GM19035 (cell line): ENCODE results near the gene SLC17A5.
"Not testable (repeated sequence)": the region's sequence is repeated elsewhere in the genome, so short reads cannot be mapped to it uniquely, and the experiment has no call there.

ENCODE experiments used
- ATAC-seq: cut with Tn5 transposase; IDR thresholded peaks from one replicate; pipeline ENCODE4 v1.9.1; 2021; ENCODE audit not compliant: unreplicated experiment

SLC17A5 gene

DNA sequence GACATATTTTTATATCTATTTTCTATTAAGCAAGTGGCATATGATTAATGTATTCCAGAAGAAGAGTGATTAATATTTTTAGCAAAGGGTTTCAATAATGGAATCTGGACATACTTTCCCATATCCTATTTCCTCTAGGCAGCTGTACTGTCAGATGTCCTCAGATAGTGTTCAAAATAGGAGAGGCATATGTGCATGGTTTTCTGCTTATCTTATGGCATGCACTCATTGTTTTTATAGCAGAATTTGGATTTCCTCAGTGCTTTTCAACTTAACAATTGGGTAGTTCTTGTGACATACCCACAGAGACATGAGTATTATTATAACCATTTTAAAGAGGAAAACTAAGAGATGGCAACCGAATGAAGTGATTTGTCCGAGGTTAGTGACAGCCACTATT lies 12.6 kb upstream of the SLC17A5 start:
- no peak for ATAC-seq

DNA sequence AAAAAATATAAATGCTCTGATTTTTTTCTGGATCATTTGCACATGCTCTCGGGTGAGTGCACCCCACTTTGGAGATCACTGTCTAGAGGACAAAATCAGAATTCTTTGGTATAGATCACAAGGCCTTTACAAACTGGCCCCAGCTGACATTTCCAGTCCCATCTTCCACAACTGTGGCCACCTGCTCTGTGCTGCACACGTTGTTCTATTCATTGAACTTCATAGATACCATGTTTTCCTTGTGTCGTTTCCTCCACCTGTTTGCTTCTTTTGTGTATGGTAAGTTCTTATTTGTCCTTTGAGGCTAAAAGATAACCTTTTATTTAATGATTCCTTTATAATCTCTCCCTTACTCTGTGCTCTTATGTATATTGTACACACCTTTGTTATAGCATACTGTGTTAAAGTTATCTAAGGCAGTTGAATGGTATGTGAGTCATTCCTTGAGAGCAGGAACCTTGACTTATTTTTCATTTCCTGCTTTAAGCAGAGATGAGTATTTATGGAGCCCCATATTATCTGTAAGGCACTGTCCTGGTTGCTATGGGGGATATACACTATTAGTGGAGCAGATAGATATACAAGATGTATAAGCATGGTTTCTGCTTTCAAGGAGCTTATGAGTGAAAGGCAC lies 12.0 kb upstream of the SLC17A5 start:
- peak; percentile 58 for ATAC-seq

- ATAC-seq: no peak
Measured at GRCh38 chr6:73664701-73665100, 10.9 kb upstream of the SLC17A5 start.

GRCh38 chr6:73657201-73657600 lies 3.4 kb upstream of the SLC17A5 start:
- no peak for ATAC-seq

- no peak for ATAC-seq
Measured at GRCh38 chr6:73656531-73657145, 2.8 kb upstream of the SLC17A5 start.

DNA sequence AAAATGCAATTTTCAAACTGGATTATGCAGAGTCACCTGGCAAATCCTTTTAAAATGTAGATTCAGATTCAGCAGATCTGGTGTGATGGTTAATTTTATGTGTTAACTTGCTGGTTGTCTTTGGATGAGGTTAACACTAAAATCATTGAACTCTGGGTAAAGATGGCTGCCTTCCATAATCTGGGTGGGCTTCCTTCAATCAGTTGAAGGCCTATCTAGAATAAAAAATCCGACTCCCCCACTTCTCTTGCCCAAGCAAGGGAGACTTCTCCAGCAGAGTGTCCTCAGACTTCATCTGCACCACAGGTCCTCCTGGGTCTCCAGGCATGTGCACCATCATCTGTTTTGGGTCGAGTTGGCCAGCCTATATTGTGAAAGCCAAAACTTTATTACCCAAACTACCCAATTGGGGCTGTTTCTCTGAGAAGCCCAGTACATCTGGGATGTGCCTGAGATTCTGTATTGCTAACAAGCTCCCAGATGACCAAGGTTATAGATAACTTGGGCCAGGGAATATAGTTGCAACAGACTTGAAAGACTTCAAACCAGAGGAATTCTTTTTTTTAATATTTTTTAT lies 1.6 kb upstream of the SLC17A5 start:
- ATAC-seq: no peak

DNA sequence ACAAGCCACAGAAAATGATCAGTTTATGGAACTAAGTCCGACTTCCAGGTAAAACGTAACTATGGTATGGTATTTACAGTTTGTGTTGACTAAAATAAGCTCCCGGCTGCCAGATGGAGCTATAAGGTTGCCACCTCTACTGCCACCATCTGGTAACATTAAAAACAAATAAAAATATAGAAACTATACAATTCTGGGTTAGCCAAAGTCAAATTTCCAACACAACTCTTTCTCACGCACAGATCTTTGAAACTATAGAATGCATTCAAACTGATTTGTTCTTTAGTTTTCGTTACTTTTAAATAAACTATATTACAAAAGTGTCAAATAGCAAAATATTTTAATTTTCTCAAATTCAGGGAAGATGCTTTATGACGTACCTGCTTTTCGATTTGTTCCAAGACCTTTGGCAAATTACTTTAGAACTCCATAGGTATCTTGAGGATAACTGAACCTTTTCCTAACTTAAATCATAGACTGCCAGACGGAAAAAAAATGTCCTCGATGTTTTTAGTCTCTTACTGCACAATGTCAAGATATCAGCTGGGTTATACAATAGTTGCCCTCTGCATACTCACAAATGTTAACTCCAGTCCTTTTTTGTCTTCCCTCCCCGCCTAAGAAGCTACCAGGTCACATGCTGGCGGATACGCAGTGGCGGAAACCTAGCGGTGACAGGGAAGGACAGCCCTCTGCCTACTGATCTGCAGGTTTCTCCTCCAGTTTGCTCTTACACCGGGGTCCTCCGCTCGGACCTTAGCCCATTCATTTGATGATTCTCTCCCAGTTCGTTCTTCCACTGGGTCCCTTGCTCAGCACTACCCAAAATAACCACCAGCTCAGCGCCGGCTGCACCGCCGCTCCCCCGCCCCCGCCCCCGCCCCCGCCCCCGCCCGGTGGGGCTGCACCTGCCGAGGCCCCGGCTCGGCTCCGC lies 888 bp downstream of the SLC17A5 start:
- ATAC-seq: peak; percentile 48

GRCh38 chr6:73649783-73650182 lies 4.0 kb downstream of the SLC17A5 start:
- no peak for ATAC-seq

DNA sequence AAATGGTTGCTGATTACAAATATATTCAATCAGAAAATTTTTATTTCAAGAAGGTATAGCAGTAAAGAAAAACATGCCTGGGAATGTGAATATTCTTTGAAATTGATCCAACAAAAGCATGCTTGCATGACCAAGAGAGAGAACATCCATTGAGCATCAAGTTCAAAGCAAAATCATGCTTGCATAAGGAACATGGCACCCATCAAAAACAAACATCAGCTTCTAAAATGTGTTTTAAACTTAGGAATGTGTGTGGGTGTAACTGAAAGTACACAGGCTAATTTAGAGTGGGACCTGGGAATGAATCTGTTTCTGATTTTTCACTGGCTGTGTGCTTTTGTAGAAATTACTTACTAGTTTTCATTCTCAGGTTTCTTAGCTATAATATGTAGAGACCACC lies 5.6 kb downstream of the SLC17A5 start:
- ATAC-seq: no peak

DNA sequence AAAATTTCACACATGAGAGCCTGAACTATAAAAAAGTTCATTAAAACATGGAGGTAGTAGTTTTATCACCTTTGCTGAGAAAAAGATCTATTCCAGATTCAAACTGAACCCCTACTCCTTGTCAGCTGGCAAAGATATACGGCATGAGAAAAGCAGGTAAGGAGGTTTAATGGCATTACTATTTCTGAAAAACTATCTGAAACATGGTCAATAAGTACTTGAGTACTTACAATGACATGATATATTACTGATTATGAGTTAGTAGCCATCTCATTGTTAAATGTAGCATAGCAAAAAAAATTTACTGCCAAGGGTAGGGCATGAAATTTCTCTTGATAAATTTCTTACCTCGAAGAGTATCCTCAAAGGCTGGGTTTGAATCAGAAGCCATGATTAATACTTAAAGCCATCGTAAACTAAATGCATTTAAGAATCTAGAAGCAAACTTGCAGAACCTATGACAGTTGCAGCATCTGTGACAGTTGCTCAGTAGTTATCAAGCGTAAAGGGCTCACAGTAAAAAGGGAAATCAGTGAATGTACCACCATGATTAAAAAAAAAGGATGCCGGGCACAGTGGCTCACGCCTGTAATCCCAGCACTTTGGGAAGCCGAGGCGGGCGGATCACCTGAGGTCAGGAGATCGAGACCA lies 8.7 kb downstream of the SLC17A5 start:
- ATAC-seq: no peak

DNA sequence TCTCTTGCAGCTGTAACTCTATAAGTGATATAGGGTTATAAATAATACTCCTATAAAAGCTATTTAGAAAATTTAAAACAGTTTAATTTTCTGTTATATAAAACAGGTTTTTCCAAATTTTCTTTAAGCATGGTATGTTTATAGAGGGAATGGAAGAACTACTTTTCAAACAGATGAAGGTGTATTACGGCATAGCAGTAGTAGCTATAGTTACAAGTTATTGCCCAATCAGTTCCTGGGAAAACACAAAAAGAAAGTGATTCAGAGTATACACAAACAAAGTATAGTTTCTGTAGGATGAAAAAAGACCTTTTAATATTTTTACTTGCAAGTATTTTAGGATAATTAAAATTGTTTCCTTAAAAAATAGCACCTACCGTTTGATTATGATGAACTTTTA lies 9.8 kb downstream of the SLC17A5 start:
- ATAC-seq: no peak

- no peak for ATAC-seq
Measured at GRCh38 chr6:73642530-73642929, 11.3 kb downstream of the SLC17A5 start.

DNA sequence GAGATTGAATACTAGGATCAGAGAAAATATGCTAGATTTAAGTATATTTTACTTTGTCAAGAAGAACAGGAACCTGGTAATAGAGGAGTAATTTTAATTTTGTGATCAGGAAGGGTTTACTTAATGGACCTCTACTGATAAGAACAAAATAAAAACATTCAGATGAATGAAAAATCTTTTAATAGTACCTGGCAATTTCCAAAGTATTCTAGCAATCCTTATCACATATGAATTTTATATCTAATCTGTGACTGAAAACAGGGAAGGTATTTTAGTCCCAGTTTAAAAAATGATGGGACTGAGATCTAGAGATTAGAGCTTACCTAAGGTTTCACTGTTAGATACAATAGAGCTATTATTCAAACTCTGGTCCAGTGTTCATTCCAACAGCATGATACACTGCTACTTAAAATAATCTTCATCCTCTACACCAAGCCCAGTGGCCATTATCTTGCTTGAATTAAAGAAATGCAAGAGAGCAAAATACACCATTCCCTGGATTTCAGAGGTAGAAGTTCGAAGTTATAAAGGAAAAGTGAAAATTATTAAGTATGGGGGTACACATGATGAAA lies 13.5 kb downstream of the SLC17A5 start:
- ATAC-seq: no peak

DNA sequence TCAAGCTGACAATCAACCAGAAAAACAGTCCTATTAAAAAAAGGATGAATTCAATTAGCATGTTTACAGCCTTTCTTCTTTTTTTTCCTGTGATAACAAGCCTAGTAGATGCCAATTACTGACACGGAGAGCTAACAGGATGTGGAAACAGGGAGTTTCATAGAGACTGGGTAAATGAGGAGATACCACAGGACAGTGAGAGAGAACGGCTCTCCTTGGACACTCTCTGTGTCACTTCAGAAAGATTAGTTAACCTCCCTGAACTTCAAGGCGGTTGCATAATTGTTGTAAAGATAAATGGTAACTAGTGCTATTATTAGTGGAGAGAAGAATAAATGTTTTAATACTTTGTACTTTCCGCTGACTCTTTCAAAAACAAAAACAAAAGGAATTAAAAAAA lies 14.8 kb downstream of the SLC17A5 start:
- ATAC-seq: no peak

GRCh38 chr6:73637404-73637803 lies 16.4 kb downstream of the SLC17A5 start:
- ATAC-seq: no peak

DNA sequence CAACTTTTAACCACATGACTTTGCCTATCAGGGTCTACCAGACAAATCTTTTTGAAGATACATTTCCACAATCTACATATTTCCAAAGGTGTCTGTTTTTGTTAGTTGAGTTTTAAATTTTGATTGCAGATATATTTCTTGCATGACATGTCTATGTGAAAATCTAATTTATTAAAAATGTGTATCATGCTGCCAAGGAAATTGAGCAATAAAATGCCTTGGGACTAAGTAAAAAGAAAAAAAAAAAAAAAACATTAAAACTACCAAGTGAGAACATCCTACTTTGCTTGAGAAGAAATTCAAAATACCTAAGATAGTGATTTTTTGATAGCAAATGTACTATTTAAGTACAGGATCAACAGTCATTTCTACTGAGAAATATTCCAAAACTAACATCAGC lies 17.7 kb downstream of the SLC17A5 start:
- ATAC-seq: no peak

DNA sequence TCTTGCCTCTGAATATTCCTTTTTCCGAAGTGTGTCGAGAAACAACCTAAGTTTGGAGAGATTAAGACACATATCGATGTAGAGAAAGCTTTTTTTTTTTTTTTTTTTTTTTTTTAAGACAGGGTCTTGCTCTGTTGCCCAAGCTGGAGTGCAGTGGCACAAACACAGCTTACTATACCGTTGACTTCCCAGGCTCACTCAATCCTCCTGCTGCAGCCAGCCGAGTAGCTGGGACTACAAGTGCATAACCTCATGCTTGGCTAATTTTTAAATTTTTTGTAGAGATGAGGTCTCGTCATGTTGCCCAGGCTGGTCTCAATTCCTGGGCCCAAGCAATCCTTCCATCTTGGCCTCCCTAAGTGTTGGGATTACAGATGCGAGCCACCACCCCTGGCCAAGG lies 21.4 kb downstream of the SLC17A5 start:
- ATAC-seq: no peak

DNA sequence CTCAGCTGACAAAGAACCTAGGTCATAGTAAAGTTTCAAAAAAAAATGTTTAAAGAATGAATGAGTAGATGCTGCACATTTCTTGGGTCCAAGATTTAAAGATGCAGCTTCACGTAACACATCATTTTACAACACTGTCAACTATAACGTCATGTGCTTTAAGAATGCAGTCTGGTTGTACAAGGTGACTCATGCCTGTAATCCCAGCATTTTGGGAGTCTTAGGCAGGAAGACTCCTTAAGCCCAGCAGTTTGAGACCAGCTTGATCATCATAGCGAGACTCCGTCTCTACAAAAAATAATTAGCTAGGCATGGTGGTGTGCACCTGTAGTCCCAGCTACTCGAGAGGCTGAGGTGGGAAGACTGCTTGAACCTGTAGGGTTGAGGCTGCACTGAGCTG lies 21.9 kb downstream of the SLC17A5 start:
- ATAC-seq: no peak

- ATAC-seq: no peak
Measured at GRCh38 chr6:73630401-73630800, 23.4 kb downstream of the SLC17A5 start.

DNA sequence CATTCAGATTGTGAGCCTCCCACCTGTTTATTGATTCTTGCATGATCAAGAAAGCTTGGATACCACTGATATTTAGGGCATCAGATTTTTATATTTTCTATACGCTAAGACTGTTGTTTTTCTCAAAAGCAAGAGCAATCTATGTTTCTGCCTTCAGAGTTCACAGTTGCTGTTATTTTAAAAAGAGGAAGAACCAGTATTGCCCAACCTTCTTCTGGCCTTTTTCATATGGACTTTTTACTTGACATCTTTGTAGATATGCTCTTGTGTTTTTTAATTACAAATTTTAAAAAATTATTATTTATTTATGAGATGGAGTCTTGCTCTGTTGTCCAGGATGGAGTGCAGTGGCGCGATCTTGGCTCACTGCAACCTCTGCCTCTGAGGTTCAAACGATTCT lies 28.9 kb downstream of the SLC17A5 start:
- no peak for ATAC-seq

DNA sequence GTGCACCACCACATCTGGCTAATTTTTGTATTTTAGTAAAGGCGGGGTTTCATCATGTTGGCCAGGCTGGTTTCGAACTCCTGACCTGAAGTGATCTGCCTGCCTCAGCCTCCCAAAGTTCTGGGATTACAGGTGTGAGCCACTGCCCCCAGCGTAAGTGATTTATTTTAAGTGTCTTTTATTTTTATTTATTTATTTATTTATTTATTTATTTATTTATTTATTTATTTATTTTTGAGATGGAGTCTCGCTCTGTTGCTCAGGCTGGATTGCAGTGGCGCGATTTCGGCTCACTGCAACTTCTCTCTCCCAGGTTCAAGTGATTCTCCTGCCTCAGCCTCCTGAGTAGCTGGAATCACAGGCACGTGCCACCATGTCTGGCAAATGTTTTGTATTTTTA lies 30.3 kb downstream of the SLC17A5 start:
- not testable (repeated sequence) for ATAC-seq
